IMR-90 (cell line): Measurements from ENCODE around the gene SLC12A8. TPM values are rescaled to one million over a fixed set of nuclear protein-coding genes. Genes with fewer than 3 reads are reported as not detected.

Experiments
- ATAC-seq: fragments of 200-7000 bp; cut with Tn5 transposase; 2 replicates; pipeline ENCODE4 v1.9.1; 2020; ENCODE audit warnings: low read depth, mild to moderate bottlenecking, moderate library complexity
- BruUV-seq: library from RNA; stranded (reverse); fragments of 400-500 nt; replicated peaks from 2 replicates; lab custom pipeline; 2021; lab: Mats Ljungman, UMichigan
- CTCF ChIA-PET: fragments of 300-600 bp; formaldehyde crosslinking; extraction: SDS; loops from one replicate; lab custom pipeline; 2021; ENCODE audit warnings: antibody characterized with exemption; lab: Yijun Ruan, JAX
- POLR2A ChIA-PET: fragments of 300-600 bp; sonication (Branson Sonifier 250); formaldehyde crosslinking; loops from one replicate; lab custom pipeline; 2022; ENCODE audit warnings: antibody characterized with exemption; ENCODE audit not compliant: unreplicated experiment; lab: Charles Lee
- DNase-seq: peaks from one replicate; pipeline ENCODE4 v3.0.0; 2013
- H2AFZ ChIP-seq: replicated peaks from 2 replicates; pipeline ENCODE3; 2013; ENCODE audit warnings: low read length, mild to moderate bottlenecking; ENCODE audit not compliant: poor library complexity
- H2AK5ac ChIP-seq: 2 replicates; pipeline ENCODE4 v1.6.1; 2013; ENCODE audit warnings: low read depth, low read length, inconsistent platforms
- H2AK9ac ChIP-seq: replicated peaks from 2 replicates; pipeline ENCODE3; 2013; ENCODE audit warnings: mild to moderate bottlenecking, low read depth, low read length, moderate library complexity; ENCODE audit not compliant: poor library complexity
- H2BK120ac ChIP-seq: 2 replicates; pipeline ENCODE4 v1.6.1; 2013; ENCODE audit warnings: low read depth, low read length, inconsistent platforms
- H2BK15ac ChIP-seq: 3 replicates; pipeline ENCODE4 v1.6.1; 2013; ENCODE audit warnings: low read depth, low read length, inconsistent platforms
- H2BK20ac ChIP-seq: 2 replicates; pipeline ENCODE4 v1.6.1; 2013; ENCODE audit warnings: low read depth, mild to moderate bottlenecking, inconsistent platforms, low read length, moderate library complexity
- H2BK5ac ChIP-seq: 2 replicates; pipeline ENCODE4 v1.6.1; 2013; ENCODE audit warnings: mild to moderate bottlenecking, low read depth, low read length, inconsistent platforms; ENCODE audit not compliant: poor library complexity, severe bottlenecking
- H3K14ac ChIP-seq: replicated peaks from 2 replicates; pipeline ENCODE4 v1.6.1; 2013; ENCODE audit warnings: low read depth, low read length, inconsistent platforms
- H3K18ac ChIP-seq: 2 replicates; pipeline ENCODE4 v1.6.1; 2013; ENCODE audit warnings: low read depth, low read length, control low read depth
- H3K23ac ChIP-seq: 2 replicates; pipeline ENCODE4 v1.6.1; 2013; ENCODE audit warnings: low read depth, low read length, inconsistent platforms
- H3K27ac ChIP-seq: 2 replicates; pipeline ENCODE4 v1.5.1; 2013; ENCODE audit warnings: mild to moderate bottlenecking, control low read depth, low read length; ENCODE audit not compliant: insufficient read depth
- H3K27me3 ChIP-seq: 2 replicates; pipeline ENCODE4 v1.6.1; 2013; ENCODE audit warnings: low read length; ENCODE audit not compliant: control insufficient read depth, insufficient read depth
- H3K36me3 ChIP-seq: 2 replicates; pipeline ENCODE4 v1.6.1; 2013; ENCODE audit warnings: low read length, mixed read lengths; ENCODE audit not compliant: control insufficient read depth, insufficient read depth
- H3K4ac ChIP-seq: 2 replicates; pipeline ENCODE4 v1.6.1; 2013; ENCODE audit warnings: low read depth, low read length, inconsistent platforms
- H3K4me1 ChIP-seq: 2 replicates; pipeline ENCODE4 v1.6.1; 2013; ENCODE audit warnings: low read length, mixed read lengths; ENCODE audit not compliant: control insufficient read depth, insufficient read depth
- H3K4me2 ChIP-seq: 2 replicates; pipeline ENCODE4 v1.6.1; 2013; ENCODE audit warnings: low read depth, mild to moderate bottlenecking, control low read depth, low read length, moderate library complexity
- H3K4me3 ChIP-seq: 2 replicates; pipeline ENCODE4 v1.5.1; 2013; ENCODE audit warnings: low read depth, mild to moderate bottlenecking, control low read depth, low read length, moderate library complexity; ENCODE audit not compliant: insufficient read depth
- H3K56ac ChIP-seq: 2 replicates; pipeline ENCODE4 v1.6.1; 2013; ENCODE audit warnings: low read length, inconsistent platforms; ENCODE audit not compliant: insufficient read depth; ENCODE audit errors: extremely low read depth
- H3K79me1 ChIP-seq, 2 experiments: 2 replicates each; pipeline ENCODE4 v1.6.1; 2013; ENCODE audit warnings: low read length in 2 of 2, inconsistent platforms in 1 of 2, low read depth in 1 of 2
- H3K9ac ChIP-seq: 2 replicates; pipeline ENCODE4 v1.6.1; 2013; ENCODE audit warnings: low read depth, low read length, control low read depth
- H3K9me1 ChIP-seq: 2 replicates; pipeline ENCODE4 v1.6.1; 2013; ENCODE audit warnings: low read length, inconsistent platforms; ENCODE audit not compliant: insufficient read depth
- H3K9me3 ChIP-seq: 2 replicates; pipeline ENCODE4 v1.6.1; 2013; ENCODE audit warnings: low read length; ENCODE audit not compliant: control insufficient read depth, insufficient read depth
- H4K20me1 ChIP-seq: 2 replicates; pipeline ENCODE4 v1.6.1; 2013; ENCODE audit warnings: low read length, inconsistent platforms; ENCODE audit not compliant: insufficient read depth
- H4K5ac ChIP-seq: 2 replicates; pipeline ENCODE4 v1.6.1; 2013; ENCODE audit warnings: mild to moderate bottlenecking, low read depth, low read length, control low read depth
- H4K8ac ChIP-seq, 2 experiments: 2 replicates each; pipeline ENCODE4 v1.6.1; 2013; ENCODE audit warnings: low read depth in 2 of 2, low read length in 2 of 2, control low read depth in 1 of 2, inconsistent platforms in 1 of 2
- H4K91ac ChIP-seq: 2 replicates; pipeline ENCODE4 v1.6.1; 2013; ENCODE audit warnings: low read depth, low read length, inconsistent platforms; ENCODE audit not compliant: insufficient read depth
- BHLHE40 ChIP-seq: fragments of 150-350 bp; IDR thresholded peaks from 2 replicates; pipeline ENCODE4 v1.6.1; 2016; ENCODE audit warnings: mild to moderate bottlenecking, low read depth, low read length
- CEBPB ChIP-seq: IDR thresholded peaks from 2 replicates; pipeline ENCODE4 v1.6.1; 2012; ENCODE audit warnings: low read depth, low read length, improper control_type of control experiment
- CHD1 ChIP-seq: IDR thresholded peaks from 2 replicates; pipeline ENCODE4 v1.6.1; 2012; ENCODE audit warnings: low read depth, low read length, improper control_type of control experiment
- ELK1 ChIP-seq: fragments of 150-350 bp; IDR thresholded peaks from 2 replicates; pipeline ENCODE4 v1.6.1; 2016; ENCODE audit warnings: low read depth, mild to moderate bottlenecking, low read length, moderate library complexity, borderline replicate concordance
- MAFK ChIP-seq: IDR thresholded peaks from 2 replicates; pipeline ENCODE4 v1.6.1; 2012; ENCODE audit warnings: low read depth, low read length, improper control_type of control experiment
- MAZ ChIP-seq: IDR thresholded peaks from 2 replicates; pipeline ENCODE4 v1.6.1; 2012; ENCODE audit warnings: low read depth, mild to moderate bottlenecking, low read length, improper control_type of control experiment, moderate library complexity, borderline replicate concordance
- MXI1 ChIP-seq: IDR thresholded peaks from 2 replicates; pipeline ENCODE4 v1.6.1; 2012; ENCODE audit warnings: low read depth, mild to moderate bottlenecking, low read length, moderate library complexity, borderline replicate concordance
- NFE2L2 ChIP-seq: fragments of 150-350 bp; IDR thresholded peaks from 2 replicates; pipeline ENCODE4 v1.6.1; 2016; ENCODE audit warnings: low read depth, mild to moderate bottlenecking, low read length
- POLR2A ChIP-seq: IDR thresholded peaks from 2 replicates; pipeline ENCODE4 v1.6.1; 2012; ENCODE audit warnings: mild to moderate bottlenecking, low read depth, low read length
- RAD21 ChIP-seq: IDR thresholded peaks from 2 replicates; pipeline ENCODE4 v1.6.1; 2012; ENCODE audit warnings: low read length, improper control_type of control experiment
- RCOR1 ChIP-seq: IDR thresholded peaks from 2 replicates; pipeline ENCODE4 v1.6.1; 2012; ENCODE audit warnings: mild to moderate bottlenecking, low read length, improper control_type of control experiment; ENCODE audit not compliant: insufficient replicate concordance
- RFX5 ChIP-seq: IDR thresholded peaks from 2 replicates; pipeline ENCODE4 v1.8.0; 2012; ENCODE audit warnings: low read depth, mild to moderate bottlenecking, low read length, moderate library complexity
- SMC3 ChIP-seq: fragments of 150-350 bp; IDR thresholded peaks from 2 replicates; pipeline ENCODE4 v1.6.1; 2016; ENCODE audit warnings: low read depth, mild to moderate bottlenecking, antibody characterized with exemption, low read length, moderate library complexity
- WGBS, 2 experiments: methylation state at CpG; one replicate each; pipeline versions ENCODE4 v1.1.5 to v1.1.7; 2013; ENCODE audit warnings: missing lambda C conversion rate in 2 of 2; ENCODE audit not compliant: insufficient read length in 1 of 2; ENCODE audit errors: extremely low coverage in 2 of 2; 5-methylcytosine and 5-hydroxymethylcytosine counted together
- dilution Hi-C: fragments of 300-500 bp; cut with HindIII; formaldehyde crosslinking; loops from one replicate; pipeline ENCODE4 v1.14.3; 2018; ENCODE audit warnings: low sequenced_read_pairs; ENCODE audit not compliant: unreplicated experiment
- in situ Hi-C: fragments of 300-500 bp; cut with MboI; formaldehyde crosslinking; loops from 3 replicates; pipeline ENCODE4 v1.14.3; 2019; ENCODE audit warnings: low sequenced_read_pairs, inconsistent platforms, mixed read lengths
- intact Hi-C: fragments of 100-400 bp; cut with micrococcal nuclease; formaldehyde crosslinking; loops from 2 replicates; pipeline ENCODE4 v1.10.0; 2022
- polyA plus RNA-seq, 3 experiments: library from polyadenylated mRNA; depleted of rRNA; stranded (reverse); fragments of >200 nt; gene quantifications; 2 replicates each; pipeline ENCODE4 v1.2.3, GENCODE V29; 2012; ENCODE audit warnings: low replicate concordance in 1 of 3
- total RNA-seq: library from RNA; depleted of rRNA; stranded (reverse); fragments of >200 nt; gene quantifications from 2 replicates; pipeline ENCODE4 v1.2.3, GENCODE V29; 2012
- TF ChIP-seq, protein P1 (sequence below): fragments of 150-350 bp; IDR thresholded peaks from 2 replicates; pipeline ENCODE4 v1.6.1; 2017; ENCODE audit warnings: mild to moderate bottlenecking, antibody characterized with exemption, low read length, low read depth

SLC12A8 gene
- total and polyA plus RNA-seq, 2 of the 4 experiments (the other 2 are of a cell fraction) = 2.2 to 4.3 TPM

- TF ChIP-seq RFX5 (no peak), NFE2L2 (no peak), MAZ (no peak)
These were observed 69.0 kb downstream of the SLC12A8 start (continued) for GRCh38 chr3:125143538-125143937.

DNA sequence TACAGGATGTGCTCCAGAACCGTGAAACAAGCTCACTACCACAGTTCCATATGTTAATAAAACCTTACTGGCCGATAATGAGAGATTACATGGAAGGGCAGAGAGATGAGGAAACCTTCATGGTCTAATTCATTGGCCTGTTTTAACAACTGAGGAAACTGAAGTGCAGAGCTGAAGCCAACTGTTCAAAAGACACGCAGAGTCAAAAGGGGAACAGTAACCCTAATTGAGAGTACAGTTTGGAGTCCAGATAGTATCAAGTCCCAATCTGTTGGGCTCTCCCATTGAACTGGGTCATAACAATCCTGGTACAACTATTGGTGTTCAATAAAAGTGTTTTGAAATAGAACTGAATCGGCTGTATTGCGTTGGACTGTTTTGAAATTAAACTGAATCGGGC, 69.6 kb downstream of the SLC12A8 start:
- Histone ChIP-seq H2BK20ac (peak overlapping the region; percentile 2), H3K27ac (no peak overlapping the region), H2BK120ac (peak overlapping the region; percentile 95), H3K27me3 (no peaks in the 10 kb centered on the region), H3K4me3 (no peak overlapping the region), H3K79me1 (0 out of 4 replicates have a peak, but pooled peaks cover 0 to 2% of the 10 kb centered on the region in 2 experiments), H2BK15ac (no peak overlapping the region), H3K4me2 (no peak overlapping the region), H3K18ac (no peak overlapping the region), H3K56ac (no peak overlapping the region), H3K4ac (0 out of 2 replicates have a peak overlapping the region, but pooled peaks have one; percentile 0), H3K9ac (no peak overlapping the region), H3K9me1 (peaks cover 23% of the 10 kb centered on the region), H4K91ac (peak overlapping the region; percentile 0; the same call in 1 of the 2 replicates), H4K8ac (no peak overlapping the region), H2AK9ac (no peak overlapping the region), H3K14ac (peak overlapping the region; percentile 0; the same call in 1 of the 2 replicates), H2AK5ac (peak overlapping the region; percentile 1; the same call in 1 of the 2 replicates), H2AFZ (no peak overlapping the region), H3K36me3 (no peaks in the 10 kb centered on the region), H4K20me1 (no peaks in the 10 kb centered on the region), H4K5ac (no peak overlapping the region), H3K9me3 (no peaks in the 10 kb centered on the region; the same call in 1 of the 2 replicates), H3K4me1 (peaks cover 22% of the 10 kb centered on the region), H2BK5ac (no peak overlapping the region), H3K23ac (no peak overlapping the region; the same call in 1 of the 2 replicates)
- no TSS peak for BruUV-seq
- no peak for DNase-seq
- WGBS, 2 experiments = 100% methylated on average over 4 of the region's 6 CpGs; no CpG with 5 or more reads in 1 of the 2 experiments
- ChIA-PET POLR2A (no interaction called here), CTCF (interaction anchor here (1.4 kb wide), 1 partner anchor 17 kb away, joined by 4 read pairs; no protein-coding TSS in a partner anchor)
- in situ Hi-C loops = no loop called here
- dilution Hi-C loops = no loop called here
- intact Hi-C loops = no loop called here
- no peak for ATAC-seq
- TF ChIP-seq MAFK (no peak), BHLHE40 (no peak), CEBPB (no peak), RAD21 (no peak), RCOR1 (no peak), MAZ (no peak), CHD1 (no peak), MXI1 (no peak), NFE2L2 (no peak), POLR2A (no peak), ELK1 (no peak), SMC3 (no peak), RFX5 (no peak)
- TF ChIP-seq, protein P1, sequence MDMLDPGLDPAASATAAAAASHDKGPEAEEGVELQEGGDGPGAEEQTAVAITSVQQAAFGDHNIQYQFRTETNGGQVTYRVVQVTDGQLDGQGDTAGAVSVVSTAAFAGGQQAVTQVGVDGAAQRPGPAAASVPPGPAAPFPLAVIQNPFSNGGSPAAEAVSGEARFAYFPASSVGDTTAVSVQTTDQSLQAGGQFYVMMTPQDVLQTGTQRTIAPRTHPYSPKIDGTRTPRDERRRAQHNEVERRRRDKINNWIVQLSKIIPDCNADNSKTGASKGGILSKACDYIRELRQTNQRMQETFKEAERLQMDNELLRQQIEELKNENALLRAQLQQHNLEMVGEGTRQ = no peak
